Aorta (tissue), 5 donors: Measurements from ENCODE around the gene RGMB. TPM values are rescaled to one million over a fixed set of nuclear protein-coding genes. Genes with fewer than 3 reads are reported as not detected.
A peak's percentile ranks its signal among the peaks of the same experiment; 100 is the strongest.
"Not testable (repeated sequence)": the region's sequence is repeated elsewhere in the genome, so short reads cannot be mapped to it uniquely, and the experiment has no call there.

ENCODE experiments used
- ATAC-seq: fragments of 200-7000 bp; cut with Tn5 transposase; one replicate; pipeline ENCODE4 v1.9.1; 2022; ENCODE audit warnings: moderate library complexity; ENCODE audit not compliant: low FRiP score
- DNase-seq, 2 donors: peaks; one replicate each; pipeline ENCODE4 v3.0.0-alpha.2; 2020
- H3K27ac ChIP-seq, 2 donors: one replicate each; pipeline ENCODE4 v1.5.1; 2013; ENCODE audit warnings: low read length in 2 of 2, mild to moderate bottlenecking in 2 of 2, moderate library complexity in 2 of 2, control low read depth in 1 of 2, inconsistent platforms in 1 of 2, low read depth in 1 of 2
- H3K27me3 ChIP-seq, 2 donors: one replicate each; pipeline ENCODE4 v1.6.1; 2013; ENCODE audit warnings: control low read depth in 1 of 2, low read length in 1 of 2, mild to moderate bottlenecking in 1 of 2, moderate library complexity in 1 of 2; ENCODE audit not compliant: insufficient read depth in 2 of 2, control insufficient read depth in 1 of 2
- H3K36me3 ChIP-seq, 2 donors: one replicate each; pipeline ENCODE4 v1.6.1; 2013; ENCODE audit warnings: control low read depth in 1 of 2, low read length in 1 of 2, mild to moderate bottlenecking in 1 of 2; ENCODE audit not compliant: insufficient read depth in 2 of 2, control insufficient read depth in 1 of 2
- H3K4me1 ChIP-seq, 2 donors: one replicate each; pipeline ENCODE4 v1.6.1; 2013; ENCODE audit warnings: low read length in 2 of 2, control low read depth in 1 of 2, mild to moderate bottlenecking in 1 of 2, moderate library complexity in 1 of 2; ENCODE audit not compliant: insufficient read depth in 2 of 2, control insufficient read depth in 1 of 2
- H3K4me3 ChIP-seq, 2 donors: one replicate each; pipeline ENCODE4 v1.5.1; 2013; ENCODE audit warnings: low read length in 2 of 2, control low read depth in 1 of 2, mild to moderate bottlenecking in 1 of 2
- H3K9me3 ChIP-seq: one replicate; pipeline ENCODE4 v1.6.1; 2013; ENCODE audit warnings: mild to moderate bottlenecking, low read length; ENCODE audit not compliant: control insufficient read depth
- WGBS, 2 donors: extraction: QIAGEN DNeasy Blood & Tissue Kit; methylation state at CpG; one replicate each; pipeline ENCODE4 v1.1.7; 2013; 5-methylcytosine and 5-hydroxymethylcytosine counted together
- intact Hi-C, 2 donors: fragments of 100-400 bp; cut with DNase I; formaldehyde crosslinking; loops; one replicate each; pipeline versions ENCODE4 v1.14.2 to v1.15.0; 2022
- long read RNA-seq, 2 donors: library from polyadenylated mRNA; unstranded; transcript quantifications; one replicate each; pipeline ENCODE4 v2.0.0, GENCODE V29; 2020 to 2021
- polyA plus RNA-seq, 2 donors: library from polyadenylated mRNA; stranded (reverse); fragments of 200-250 nt; gene quantifications; one replicate each; pipeline ENCODE4 v1.2.3, GENCODE V29; 2013
- total RNA-seq, 2 donors: library from RNA; stranded (reverse); fragmentation: NEBNext Ultra II Directional; extraction: Animal tissue kit (Norgen Biotek cat#: 25700); gene quantifications; one replicate each; pipeline ENCODE4 v1.2.1, GENCODE V29; 2021
- donor health status: healthy with polysubstance abuse.
- donor health status: Bipolar disorder and iron deficiency.
- donor health status: DM: no; HTN: no; CAD: no.
- donor health status: DM: no; HTN: no; CAD: no.
- donor health status: DM: yes; HTN: yes; CAD: no.

The RGMB gene
- total RNA-seq (10 to 100 TPM; 11.9 to 13.9 TPM), polyA plus RNA-seq (1 to 10 TPM; 1.5 to 4.5 TPM)
- long read RNA-seq, donor 1, transcript RGMB-207 (3 exons, 2,052 nt): major isoform, 9 of 12 reads
- long read RNA-seq, donor 1, partial matches to known transcripts: 0 of 12 reads
- long read RNA-seq, donor 1, other reads (novel, unspliced or antisense): 3 of 12 reads
- long read RNA-seq, donor 2, partial matches to known transcripts: 0 of 8 reads
- long read RNA-seq, donor 2, other reads (novel, unspliced or antisense): 4 of 8 reads

- ATAC-seq: peak; percentile 95
- WGBS, 2 donors: 0% methylated on average over 44 to 84 of the region's 84 CpGs
- H3K9me3 ChIP-seq: no peaks in the 10 kb centered on the region
- intact Hi-C loops: loop anchor here in 1 of 2 donors (5.0 kb wide), 1 partner anchor 154 kb away; the partner anchor contains the start of gene CHD1
- peak within 1 kb of the TSS; percentile 65 to 89 for H3K4me3 ChIP-seq
- H3K4me1 ChIP-seq: no peaks in the 10 kb centered on the region
- peak within 1 kb of the TSS; percentile 24 to 83 for H3K27ac ChIP-seq
- H3K36me3 ChIP-seq: no peaks in the 10 kb centered on the region
- peak; percentile 98 to 99 for DNase-seq
- H3K27me3 ChIP-seq: no peaks in the 10 kb centered on the region
These were observed at the start of gene RGMB for GRCh38 chr5:98773464-98774191. TSS of gene RGMB (plus strand) at chr5:98773663. CDS start at chr5:98774071, 408 bp downstream.

GRCh38 chr5:98726258-98726657 lies 47.2 kb upstream of the RGMB start:
- intact Hi-C loops: no loop called here
- ATAC-seq (no peak), DNase-seq (no peak)
- H3K9me3 ChIP-seq: no peaks in the 10 kb centered on the region
- no peaks in the 10 kb centered on the region for H3K36me3 ChIP-seq
- H3K4me1 ChIP-seq: no peaks in the 10 kb centered on the region
- no peaks in the 10 kb centered on the region for H3K27me3 ChIP-seq
- H3K27ac ChIP-seq: no peak overlapping the region
- no peak overlapping the region for H3K4me3 ChIP-seq
- WGBS, 2 donors: 66 to 73% methylated on average over 2 of the region's 2 CpGs

GRCh38 chr5:98727686-98728085 lies 45.8 kb upstream of the RGMB start:
- DNase-seq (no peak), ATAC-seq (no peak)
- intact Hi-C loops: no loop called here
- Histone ChIP-seq H3K9me3 (no peaks in the 10 kb centered on the region), H3K4me1 (no peaks in the 10 kb centered on the region), H3K4me3 (no peak overlapping the region), H3K27me3 (no peaks in the 10 kb centered on the region), H3K27ac (no peak overlapping the region), H3K36me3 (no peaks in the 10 kb centered on the region)
- WGBS, 2 donors: 81 to 86% methylated on average over 5 of the region's 5 CpGs

GRCh38 chr5:98734646-98735045 lies 38.8 kb upstream of the RGMB start:
- intact Hi-C loops: no loop called here
- Histone ChIP-seq H3K36me3 (no peaks in the 10 kb centered on the region), H3K27ac (no peak overlapping the region), H3K9me3 (no peaks in the 10 kb centered on the region), H3K4me3 (no peak overlapping the region), H3K27me3 (no peaks in the 10 kb centered on the region), H3K4me1 (no peaks in the 10 kb centered on the region)
- no peak for DNase-seq
- no peak for ATAC-seq

- intact Hi-C loops: no loop called here
- H3K27me3 ChIP-seq: no peaks in the 10 kb centered on the region
These were observed 37.5 kb upstream of the RGMB start for GRCh38 chr5:98735806-98736507.

GRCh38 chr5:98736753-98737152 lies 36.7 kb upstream of the RGMB start:
- Histone ChIP-seq H3K4me1 (no peaks in the 10 kb centered on the region), H3K27me3 (no peaks in the 10 kb centered on the region), H3K4me3 (no peak overlapping the region), H3K27ac (no peak overlapping the region), H3K36me3 (no peaks in the 10 kb centered on the region), H3K9me3 (no peaks in the 10 kb centered on the region)
- ATAC-seq: no peak
- intact Hi-C loops: no loop called here
- DNase-seq: no peak

More at GRCh38 chr5:98735806-98736507, 37.5 kb upstream of the RGMB start:
- DNase-seq (no peak), ATAC-seq (peak; percentile 65)
- Histone ChIP-seq H3K4me3 (no peak overlapping the region), H3K4me1 (no peaks in the 10 kb centered on the region), H3K9me3 (no peaks in the 10 kb centered on the region), H3K27ac (no peak overlapping the region), H3K36me3 (no peaks in the 10 kb centered on the region)
- 60 to 77% methylated on average over 1 of the region's 1 CpG for WGBS, 2 donors

- WGBS, 2 donors: 77 to 84% methylated on average over 9 of the region's 9 CpGs
- H3K9me3 ChIP-seq, H3K4me1 ChIP-seq, H3K27ac ChIP-seq, H3K36me3 ChIP-seq, H3K4me3 ChIP-seq, DNase-seq, H3K27me3 ChIP-seq, ATAC-seq, intact Hi-C loops: not testable (repeated sequence)
These were observed 36.0 kb upstream of the RGMB start for GRCh38 chr5:98737441-98737840.

GRCh38 chr5:98738481-98739149 lies 34.8 kb upstream of the RGMB start:
- H3K36me3 ChIP-seq, H3K4me3 ChIP-seq, H3K4me1 ChIP-seq, H3K9me3 ChIP-seq, intact Hi-C loops, H3K27me3 ChIP-seq, DNase-seq, H3K27ac ChIP-seq, ATAC-seq: not testable (repeated sequence)
- WGBS, 2 donors: 94 to 95% methylated on average over 4 of the region's 4 CpGs
